ENCODE results near the gene ZNF79. TPM values are rescaled to one million over a fixed set of nuclear protein-coding genes. Genes with fewer than 3 reads are reported as not detected.

The ZNF79 gene
- total and polyA plus RNA-seq, 2 of the 4 experiments (the other 2 are of a cell fraction), result 5.6 to 15.4 TPM

- Histone ChIP-seq H3K27me3 (ENCODE audit: control insufficient read depth, insufficient read depth, low read length) (no peaks in the 10 kb centered on the region), H4K91ac (ENCODE audit: insufficient read depth, low read depth, low read length) (no peak overlapping the region), H3K27ac (ENCODE audit: insufficient read depth, low read length) (no peak overlapping the region), H3K9ac (ENCODE audit: low read depth, low read length) (no peak overlapping the region), H3K18ac (ENCODE audit: low read depth, low read length) (no peak overlapping the region), H3K23ac (ENCODE audit: low read depth, low read length) (no peak overlapping the region), H2BK120ac (ENCODE audit: low read depth, low read length) (no peak overlapping the region), H2AK5ac (ENCODE audit: low read depth, low read length) (no peak overlapping the region), H3K36me3 (ENCODE audit: control insufficient read depth, insufficient read depth, low read length) (peaks cover 49% of the 10 kb centered on the region), H2BK5ac (ENCODE audit: low read depth, low read length, poor library complexity, severe bottlenecking) (no peak overlapping the region), H3K9me3 (ENCODE audit: control insufficient read depth, insufficient read depth, low read length) (no peaks in the 10 kb centered on the region), H3K4me2 (ENCODE audit: low read depth, low read length) (no peak overlapping the region), H4K20me1 (ENCODE audit: insufficient read depth, low read length) (no peaks in the 10 kb centered on the region), H3K79me1 (ENCODE audit: low read depth in 1 of 2, low read length in 2 of 2) (peaks cover 6 to 8% of the 10 kb centered on the region in 2 experiments; a peak in 2 of 4 replicates), H2AK9ac (replicated peaks; ENCODE audit: low read depth, low read length, poor library complexity) (peak overlapping the region; percentile 55), H3K4ac (ENCODE audit: low read depth, low read length) (no peak overlapping the region), H2AFZ (replicated peaks; ENCODE audit: low read length, poor library complexity) (no peak overlapping the region), H3K56ac (ENCODE audit: extremely low read depth, insufficient read depth, low read length) (no peak overlapping the region), H3K14ac (replicated peaks; ENCODE audit: low read depth, low read length) (no peak overlapping the region), H2BK15ac (ENCODE audit: low read depth, low read length) (no peak overlapping the region), H3K4me1 (ENCODE audit: control insufficient read depth, insufficient read depth, low read length) (peaks cover 3% of the 10 kb centered on the region), H4K5ac (ENCODE audit: low read depth, low read length) (no peak overlapping the region), H4K8ac (ENCODE audit: low read depth in 2 of 2, low read length in 2 of 2) (no peak overlapping the region), H3K9me1 (ENCODE audit: insufficient read depth, low read length) (peaks cover 12% of the 10 kb centered on the region; the same call in 1 of the 2 replicates), H2BK20ac (ENCODE audit: low read depth, low read length) (no peak overlapping the region), H3K4me3 (ENCODE audit: insufficient read depth, low read depth, low read length) (no peak overlapping the region)
- BruUV-seq (replicated peaks), result no TSS peak
- CTCF ChIA-PET, result no interaction called here
- dilution Hi-C loops (cut with HindIII; ENCODE audit: low sequenced_read_pairs, unreplicated experiment), result no loop called here
- ATAC-seq (ENCODE audit: low read depth) (no peak), DNase-seq (no peak)
- intact Hi-C loops (cut with micrococcal nuclease), result no loop called here
- in situ Hi-C loops (cut with MboI; ENCODE audit: low sequenced_read_pairs), result no loop called here
- TF ChIP-seq USF2 (IDR thresholded peaks at IDR 0.05; ENCODE audit: low read depth, low read length) (no peak), BHLHE40 (IDR thresholded peaks at IDR 0.05; ENCODE audit: low read depth, low read length) (no peak), SMC3 (IDR thresholded peaks at IDR 0.05; ENCODE audit: low read depth, low read length) (no peak), MAZ (IDR thresholded peaks at IDR 0.05; ENCODE audit: borderline replicate concordance, low read depth, low read length) (no peak), RAD21 (IDR thresholded peaks at IDR 0.05; ENCODE audit: low read length) (no peak), MAFK (IDR thresholded peaks at IDR 0.05; ENCODE audit: low read depth, low read length) (no peak), FOS (IDR thresholded peaks at IDR 0.05; ENCODE audit: low read depth, low read length) (no peak), RFX5 (IDR thresholded peaks at IDR 0.05; ENCODE audit: low read depth, low read length) (no peak), MXI1 (IDR thresholded peaks at IDR 0.05; ENCODE audit: borderline replicate concordance, low read depth, low read length) (no peak), NFE2L2 (IDR thresholded peaks at IDR 0.05; ENCODE audit: low read depth, low read length) (no peak), ELK1 (IDR thresholded peaks at IDR 0.05; ENCODE audit: borderline replicate concordance, low read depth, low read length) (no peak), CTCF (conservative IDR thresholded peaks at IDR 0.05; ENCODE audit: low read depth, low read length) (no peak), POLR2A (IDR thresholded peaks at IDR 0.05; ENCODE audit: low read depth, low read length) (no peak), RCOR1 (IDR thresholded peaks at IDR 0.05; ENCODE audit: insufficient replicate concordance, low read length) (no peak), CEBPB (IDR thresholded peaks at IDR 0.05; ENCODE audit: low read depth, low read length) (no peak), CHD1 (IDR thresholded peaks at IDR 0.05; ENCODE audit: low read depth, low read length) (no peak)
- POLR2A ChIA-PET (ENCODE audit: unreplicated experiment), result interaction anchor here (0.7 kb wide), 2 partner anchors 66 to 231 kb away, joined by 3 to 9 read pairs; no protein-coding TSS in a partner anchor
- 73% methylated on average over 5 of the region's 9 CpGs; no CpG with 5 or more reads in 1 of the 2 experiments for WGBS, 2 experiments (ENCODE audit: extremely low coverage in 2 of 2, insufficient read length in 1 of 2)
Observed at GRCh38 chr9:127458921-127459320, 34.7 kb downstream of the ZNF79 start.

All from IMR-90 (cell line).